ENCODE results near the gene L3HYPDH.

DNA sequence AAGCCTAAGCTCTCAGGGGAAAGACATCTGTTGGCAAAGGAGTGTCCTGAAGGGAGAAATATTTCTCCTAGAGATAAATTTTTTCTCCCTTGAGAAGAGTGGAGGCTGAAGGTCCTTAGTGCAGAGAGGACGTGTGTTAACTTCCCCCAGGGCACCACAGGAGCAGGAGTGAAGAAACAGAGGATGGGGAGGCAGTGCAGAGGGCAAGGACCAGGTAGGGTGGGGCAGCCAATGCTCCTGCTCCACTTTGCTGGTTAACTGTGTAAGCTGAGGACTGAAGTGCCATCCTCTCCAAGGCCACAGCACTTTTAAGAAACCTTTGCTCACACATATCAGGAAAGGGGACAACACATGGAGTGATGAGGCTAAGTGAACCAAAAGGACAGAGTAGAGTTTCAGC lies 4.0 kb downstream of the L3HYPDH start:
- TF ChIP-seq, protein P1, sequence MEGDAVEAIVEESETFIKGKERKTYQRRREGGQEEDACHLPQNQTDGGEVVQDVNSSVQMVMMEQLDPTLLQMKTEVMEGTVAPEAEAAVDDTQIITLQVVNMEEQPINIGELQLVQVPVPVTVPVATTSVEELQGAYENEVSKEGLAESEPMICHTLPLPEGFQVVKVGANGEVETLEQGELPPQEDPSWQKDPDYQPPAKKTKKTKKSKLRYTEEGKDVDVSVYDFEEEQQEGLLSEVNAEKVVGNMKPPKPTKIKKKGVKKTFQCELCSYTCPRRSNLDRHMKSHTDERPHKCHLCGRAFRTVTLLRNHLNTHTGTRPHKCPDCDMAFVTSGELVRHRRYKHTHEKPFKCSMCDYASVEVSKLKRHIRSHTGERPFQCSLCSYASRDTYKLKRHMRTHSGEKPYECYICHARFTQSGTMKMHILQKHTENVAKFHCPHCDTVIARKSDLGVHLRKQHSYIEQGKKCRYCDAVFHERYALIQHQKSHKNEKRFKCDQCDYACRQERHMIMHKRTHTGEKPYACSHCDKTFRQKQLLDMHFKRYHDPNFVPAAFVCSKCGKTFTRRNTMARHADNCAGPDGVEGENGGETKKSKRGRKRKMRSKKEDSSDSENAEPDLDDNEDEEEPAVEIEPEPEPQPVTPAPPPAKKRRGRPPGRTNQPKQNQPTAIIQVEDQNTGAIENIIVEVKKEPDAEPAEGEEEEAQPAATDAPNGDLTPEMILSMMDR (IDR thresholded peaks at IDR 0.05): no peak
- TF ChIP-seq POLR2A (IDR thresholded peaks at IDR 0.05): no peak

All from vagina (tissue), 2 donors.